ENCODE results near the gene CHST3.
A peak's percentile ranks its signal among the peaks of the same experiment; 100 is the strongest.
"Not testable (repeated sequence)": the region's sequence is repeated elsewhere in the genome, so short reads cannot be mapped to it uniquely, and the experiment has no call there.

The CHST3 gene, protein sequence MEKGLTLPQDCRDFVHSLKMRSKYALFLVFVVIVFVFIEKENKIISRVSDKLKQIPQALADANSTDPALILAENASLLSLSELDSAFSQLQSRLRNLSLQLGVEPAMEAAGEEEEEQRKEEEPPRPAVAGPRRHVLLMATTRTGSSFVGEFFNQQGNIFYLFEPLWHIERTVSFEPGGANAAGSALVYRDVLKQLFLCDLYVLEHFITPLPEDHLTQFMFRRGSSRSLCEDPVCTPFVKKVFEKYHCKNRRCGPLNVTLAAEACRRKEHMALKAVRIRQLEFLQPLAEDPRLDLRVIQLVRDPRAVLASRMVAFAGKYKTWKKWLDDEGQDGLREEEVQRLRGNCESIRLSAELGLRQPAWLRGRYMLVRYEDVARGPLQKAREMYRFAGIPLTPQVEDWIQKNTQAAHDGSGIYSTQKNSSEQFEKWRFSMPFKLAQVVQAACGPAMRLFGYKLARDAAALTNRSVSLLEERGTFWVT

GRCh38 chr10:71964098-71964742, at the start of gene CHST3:
TSS of gene CHST3 (plus strand) at chr10:71964395. CDS start at chr10:72005843, 41,448 bp downstream.
- DNase-seq (ENCODE audit: low read depth in 4 of 4, low spot score in 1 of 4) = no peak

GRCh38 chr10:71916827-71917226, 47.4 kb upstream of the CHST3 start:
- no peak for DNase-seq (ENCODE audit: low read depth in 4 of 4, low spot score in 1 of 4)

- DNase-seq (ENCODE audit: low read depth in 4 of 4, low spot score in 1 of 4) = no peak
Observed at GRCh38 chr10:71918992-71919391, 45.2 kb upstream of the CHST3 start.

- not testable (repeated sequence) for DNase-seq (ENCODE audit: low read depth in 4 of 4, low spot score in 1 of 4)
Observed at GRCh38 chr10:71919956-71920539, 44.1 kb upstream of the CHST3 start.

GRCh38 chr10:71920540-71921323, 43.5 kb upstream of the CHST3 start:
- DNase-seq (ENCODE audit: low read depth in 4 of 4, low spot score in 1 of 4) = no peak

DNA sequence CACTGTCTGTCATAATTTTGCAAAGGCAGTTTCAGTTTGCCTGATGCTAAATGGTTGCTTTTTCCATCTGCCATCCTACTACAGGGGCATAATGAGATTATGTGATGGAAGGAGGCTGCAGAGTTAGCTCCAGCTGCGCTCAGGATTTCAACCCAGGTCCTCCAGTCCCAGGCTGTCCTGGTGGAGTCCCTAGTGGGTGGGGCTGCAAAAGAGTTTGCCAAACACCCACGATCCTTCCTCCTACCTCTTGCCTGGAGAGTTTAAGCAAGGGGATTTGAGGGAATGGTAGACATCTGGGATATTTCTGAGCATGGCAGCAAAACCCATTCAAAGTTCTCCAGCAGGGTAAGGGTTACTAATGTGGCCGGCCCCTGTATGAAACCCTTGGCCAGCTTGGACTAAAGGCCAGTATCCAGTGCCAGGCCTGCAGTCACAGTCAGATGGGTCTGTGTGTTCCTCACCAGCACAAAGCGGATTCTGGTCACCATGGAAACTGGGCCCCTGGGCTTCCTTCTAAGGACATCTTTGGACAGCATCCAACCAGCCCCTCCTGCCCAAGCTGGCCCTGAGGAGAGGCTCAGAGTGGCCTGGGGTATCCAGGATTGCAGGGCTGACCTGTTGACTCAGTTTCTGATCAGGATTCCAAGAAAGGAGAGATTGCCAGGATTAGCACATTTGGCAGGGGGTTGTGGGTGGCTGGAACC, 42.7 kb upstream of the CHST3 start:
- DNase-seq (ENCODE audit: low read depth in 4 of 4, low spot score in 1 of 4) = no peak

DNA sequence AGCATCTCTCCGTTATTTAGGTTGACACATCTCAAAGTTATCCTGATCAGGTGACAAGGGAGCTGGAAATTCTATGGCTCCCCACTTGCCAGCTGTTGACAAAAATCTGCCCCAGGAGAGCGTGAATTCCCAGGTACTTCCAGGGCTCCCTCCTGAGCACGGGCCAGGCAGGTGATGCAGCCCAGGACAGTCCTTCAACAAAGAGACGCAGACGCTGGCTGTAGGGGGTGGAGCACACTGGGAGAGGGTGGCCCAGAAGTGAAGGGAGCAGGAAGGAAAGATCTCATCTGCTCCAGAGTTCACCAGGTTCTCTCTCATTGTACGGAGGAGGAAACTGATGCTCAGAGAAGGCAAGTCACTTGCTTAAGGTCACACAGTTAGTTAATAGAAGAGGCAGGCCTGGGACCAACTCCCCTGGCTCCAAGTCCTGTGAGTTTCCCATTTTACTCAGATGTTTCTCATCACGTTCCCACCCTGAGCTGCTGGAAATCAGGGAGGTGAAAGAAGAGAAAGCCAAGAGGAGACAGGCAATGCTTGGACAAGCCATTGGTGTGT, 41.0 kb upstream of the CHST3 start:
- no peak for DNase-seq (ENCODE audit: low read depth in 4 of 4, low spot score in 1 of 4)

DNA sequence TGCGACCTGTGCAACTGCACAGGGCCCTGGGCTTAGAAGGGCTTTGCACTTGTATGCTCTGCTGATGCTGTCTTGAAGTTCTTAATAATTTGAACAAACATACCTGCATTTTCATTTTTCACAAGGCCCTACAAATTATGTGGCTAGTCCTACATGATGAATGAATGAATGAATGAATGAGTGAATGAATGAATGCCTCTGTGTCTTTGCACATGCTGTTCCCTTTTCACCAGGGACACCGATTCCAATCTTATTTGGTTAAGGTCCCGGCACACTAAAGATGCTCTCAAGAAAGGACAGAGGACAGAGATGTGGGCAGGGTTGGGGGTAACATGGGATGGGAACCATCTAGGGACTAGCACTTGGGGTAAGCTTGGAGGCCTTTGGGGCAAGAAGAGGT, 39.4 kb upstream of the CHST3 start:
- DNase-seq (ENCODE audit: low read depth in 4 of 4, low spot score in 1 of 4) = no peak

DNA sequence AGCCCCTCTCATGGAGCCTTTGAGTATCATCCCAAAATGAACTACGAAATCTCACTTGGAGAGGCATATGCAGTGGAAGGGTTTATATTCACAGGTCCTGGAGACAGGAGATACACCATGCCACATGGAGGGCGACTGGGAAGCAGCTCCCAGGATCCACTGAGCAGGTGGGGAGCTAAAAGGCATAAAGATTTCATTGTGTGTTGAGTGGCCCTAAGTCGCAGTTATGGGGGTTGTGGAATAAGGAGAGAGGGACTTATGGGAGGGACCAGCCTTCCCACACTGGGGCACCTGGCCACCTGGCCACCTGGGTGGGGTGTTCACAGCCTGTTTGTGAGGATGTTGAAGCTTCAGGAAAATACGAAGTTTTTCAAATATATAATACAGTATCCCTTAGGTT, 37.0 kb upstream of the CHST3 start:
- no peak for DNase-seq (ENCODE audit: low read depth in 4 of 4, low spot score in 1 of 4)

DNA sequence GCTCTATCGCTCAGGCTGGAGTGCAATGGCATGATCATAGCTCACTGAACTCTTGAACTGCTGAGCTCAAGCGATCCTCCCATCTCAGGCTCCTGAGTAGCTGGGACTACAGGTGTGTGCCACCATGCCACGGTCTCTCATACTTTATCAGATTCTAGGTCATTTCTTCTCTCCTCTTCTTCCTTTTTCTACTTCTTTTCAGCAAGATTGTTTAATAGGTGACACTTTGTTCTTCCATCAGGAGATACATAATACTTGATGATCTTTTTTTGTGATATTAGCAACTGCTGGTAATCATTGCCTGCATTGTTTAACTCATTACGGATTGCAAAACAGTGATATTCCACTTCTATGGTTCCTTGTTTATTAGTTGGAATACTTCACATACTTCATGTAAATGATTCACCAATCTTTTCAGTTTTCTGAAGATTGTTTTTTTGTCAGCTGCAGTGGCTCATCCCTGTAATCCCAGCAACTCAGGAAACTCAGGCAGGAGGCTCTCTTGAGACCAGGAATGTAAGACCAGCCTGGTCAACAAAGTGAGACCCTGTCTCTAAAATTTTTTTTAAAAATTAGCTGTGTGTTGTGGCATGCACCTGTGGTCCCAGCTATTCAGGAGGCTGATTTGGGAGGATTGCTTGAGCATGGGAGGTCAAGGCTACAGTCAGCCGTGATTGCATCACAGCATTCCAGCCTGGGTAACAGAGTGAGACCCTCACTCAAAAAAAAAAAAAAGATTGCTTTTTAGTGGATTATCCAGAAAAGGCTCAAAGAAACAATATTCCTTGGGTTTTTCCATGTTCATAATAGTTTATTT, 36.2 kb upstream of the CHST3 start:
- no peak for DNase-seq (ENCODE audit: low read depth in 4 of 4, low spot score in 1 of 4)

DNA sequence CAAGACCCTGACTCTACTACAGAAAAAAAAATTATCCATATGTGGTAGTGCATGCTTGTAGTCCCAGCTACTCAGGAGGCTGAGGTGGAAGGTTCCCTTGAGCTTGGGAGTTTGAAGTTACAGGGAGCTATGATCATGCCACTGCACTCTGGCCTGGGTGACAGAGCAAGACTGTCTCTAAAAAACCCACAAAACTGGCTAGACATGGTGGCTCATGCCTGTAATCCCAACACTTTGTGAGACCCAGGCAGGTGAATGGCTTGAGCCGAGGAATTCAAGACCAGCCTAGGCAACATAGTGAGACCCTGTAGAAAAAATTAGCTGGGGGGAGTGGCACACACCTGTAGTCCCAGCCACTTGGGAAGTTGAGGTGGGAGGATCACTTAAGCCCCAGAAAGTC, 32.9 kb upstream of the CHST3 start:
- no peak for DNase-seq (ENCODE audit: low read depth in 4 of 4, low spot score in 1 of 4)

DNA sequence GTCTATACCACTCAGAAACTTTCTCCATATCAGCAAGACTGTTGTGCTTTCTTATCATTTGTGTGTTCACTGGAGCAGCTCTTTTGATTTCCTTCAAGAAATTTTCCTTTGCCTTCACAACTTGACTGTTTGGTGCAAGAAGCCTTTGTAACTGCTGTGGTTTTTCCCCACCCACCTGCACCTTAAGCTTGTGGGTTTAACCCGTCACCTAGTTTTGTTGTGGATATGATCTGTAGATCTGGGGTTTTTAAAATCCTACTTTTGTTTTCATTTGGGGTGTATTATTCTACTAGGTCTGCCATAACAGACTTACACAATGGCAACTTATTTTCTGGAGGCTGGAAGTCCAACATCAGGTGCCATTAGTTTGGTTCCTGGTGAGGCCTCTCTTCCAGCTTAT, 30.5 kb upstream of the CHST3 start:
- DNase-seq (ENCODE audit: low read depth in 4 of 4, low spot score in 1 of 4) = peak; percentile 21 to 51 (median 35)

- DNase-seq (ENCODE audit: low read depth in 4 of 4, low spot score in 1 of 4) = no peak
Observed at GRCh38 chr10:71938211-71938610, 26.0 kb upstream of the CHST3 start.

DNA sequence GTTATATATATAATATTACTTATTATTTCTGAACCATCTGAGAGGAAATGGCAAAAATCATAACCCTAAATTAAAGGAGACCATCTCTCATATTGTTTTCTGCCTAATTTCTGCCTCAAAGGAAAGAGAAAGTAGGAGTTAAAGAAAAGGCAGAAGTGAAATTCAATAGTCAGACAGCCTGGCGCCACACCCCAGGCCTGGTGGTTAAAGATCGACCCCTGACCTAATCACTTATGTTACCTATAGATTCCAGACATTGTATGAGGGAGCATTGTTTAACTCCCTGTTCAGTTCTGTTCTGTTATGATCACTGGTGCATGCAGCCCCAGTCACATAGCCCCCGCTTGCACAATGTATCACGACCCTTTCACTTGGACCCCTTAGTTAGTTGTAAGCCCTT, 24.9 kb upstream of the CHST3 start:
- DNase-seq (ENCODE audit: low read depth in 4 of 4, low spot score in 1 of 4) = no peak

- no peak for DNase-seq (ENCODE audit: low read depth in 4 of 4, low spot score in 1 of 4)
Observed at GRCh38 chr10:71939861-71940474, 24.2 kb upstream of the CHST3 start.

DNA sequence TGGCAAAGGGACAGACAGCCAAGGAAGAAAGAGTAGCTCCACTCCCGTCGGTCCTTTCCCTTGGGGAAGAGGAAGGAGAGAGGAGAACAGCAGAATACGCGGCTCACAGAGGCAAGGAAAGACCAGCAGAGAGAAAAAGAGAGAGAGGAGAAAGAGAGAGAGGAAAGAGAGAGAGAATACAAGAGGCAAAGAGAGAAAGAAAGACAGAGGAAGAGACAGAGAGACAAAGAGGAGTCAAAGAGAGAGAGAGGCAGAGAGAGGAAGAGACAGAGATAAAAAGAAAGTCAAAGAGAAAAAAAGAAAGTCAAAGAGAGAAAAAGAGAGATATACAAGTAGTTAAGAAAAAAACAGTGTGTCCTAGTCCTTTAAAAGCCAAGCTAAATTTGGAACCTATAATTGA, 23.4 kb upstream of the CHST3 start:
- DNase-seq (ENCODE audit: low read depth in 4 of 4, low spot score in 1 of 4) = no peak

DNA sequence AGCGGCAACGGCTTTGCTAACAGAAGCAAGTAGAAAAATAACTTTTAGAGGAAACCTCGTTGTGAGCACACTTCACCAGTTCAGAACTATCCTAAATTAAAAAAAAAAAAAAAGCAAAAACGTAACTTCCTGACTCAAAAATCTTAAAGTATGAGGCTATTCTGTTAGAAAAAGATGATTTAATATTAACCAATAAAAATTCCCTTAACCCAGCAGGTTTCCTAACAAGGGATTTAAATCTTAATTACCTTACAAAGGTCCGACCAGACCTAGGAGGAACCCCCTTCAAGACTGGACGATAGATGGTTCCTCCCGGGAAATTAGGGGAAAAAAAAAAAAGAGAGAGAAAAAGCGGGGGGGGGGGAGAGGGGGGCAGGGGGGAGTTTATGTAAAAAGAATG, 22.9 kb upstream of the CHST3 start:
- no peak for DNase-seq (ENCODE audit: low read depth in 4 of 4, low spot score in 1 of 4)

GRCh38 chr10:71945819-71946474, 18.2 kb upstream of the CHST3 start:
- DNase-seq (ENCODE audit: low read depth in 4 of 4, low spot score in 1 of 4) = no peak

DNA sequence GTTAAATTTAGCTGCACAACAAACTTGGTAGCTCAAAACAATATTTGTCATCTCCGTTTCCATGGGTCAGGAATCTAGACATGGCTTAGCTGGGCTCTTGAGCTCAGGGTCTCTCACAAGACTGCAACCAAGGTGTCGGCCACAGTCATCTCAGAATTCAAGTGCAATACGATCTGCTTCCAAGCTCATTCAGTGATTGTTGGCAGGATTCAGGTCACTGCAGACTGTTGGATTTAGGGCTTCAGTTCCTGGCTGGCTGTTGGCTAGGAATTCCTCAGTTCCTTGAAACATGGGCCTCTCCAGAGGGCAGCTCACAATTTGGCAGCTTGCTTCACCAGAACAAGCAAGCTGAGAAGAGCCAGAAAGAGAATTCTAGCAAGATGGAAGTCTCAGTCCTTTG, 17.5 kb upstream of the CHST3 start:
- DNase-seq (ENCODE audit: low read depth in 4 of 4, low spot score in 1 of 4) = no peak

Data from stimulated activated CD4-positive, alpha-beta T cell treated with anti-CD3 and anti-CD28 coated beads, Interleukin-1b, Interleukin-23, amount 100 ng/mL, for 24 hours (primary cell).